Epithelial cell of proximal tubule (primary cell): ENCODE results near the gene MAP1B. TPM values are rescaled to one million over a fixed set of nuclear protein-coding genes. Genes with fewer than 3 reads are reported as not detected.

ENCODE experiments used
- DNase-seq: peaks from one replicate; pipeline ENCODE4 v3.0.0-alpha.2; 2011; ENCODE audit warnings: low read depth
- H3K4me3 ChIP-seq: 2 replicates; pipeline ENCODE4 v1.5.1; 2011; ENCODE audit warnings: low read depth, mild to moderate bottlenecking, low read length
- total RNA-seq: library from RNA; depleted of rRNA; stranded (reverse); fragments of >200 nt; gene quantifications from 2 replicates; pipeline ENCODE4 v1.2.3, GENCODE V29; 2015
- TF ChIP-seq, protein P1 (sequence below): conservative IDR thresholded peaks from 2 replicates; pipeline ENCODE4 v1.5.1; 2012; ENCODE audit warnings: low read depth, mild to moderate bottlenecking, low read length

MAP1B gene
- total RNA-seq, 1 donor from 2014 or later, result 305 TPM

DNA sequence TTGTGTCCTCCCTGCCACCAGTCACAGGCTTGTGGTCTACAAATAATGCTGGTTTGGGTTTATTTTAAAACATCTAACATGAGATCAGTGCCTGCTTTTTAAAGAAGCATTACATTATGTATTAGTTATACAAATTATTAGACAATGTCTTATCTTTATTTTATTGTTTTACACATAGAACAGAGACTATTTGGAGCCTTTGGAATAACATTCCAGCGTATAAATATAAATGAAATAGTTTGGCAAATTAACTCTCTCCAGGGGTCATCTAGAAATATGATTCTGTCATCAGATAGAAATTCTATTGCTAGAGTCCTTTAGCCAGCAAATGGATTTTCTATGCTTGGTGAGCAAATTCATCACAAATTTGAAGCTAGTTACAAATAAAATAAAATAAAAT lies 22.4 kb downstream of the MAP1B start:
- TF ChIP-seq, protein P1, sequence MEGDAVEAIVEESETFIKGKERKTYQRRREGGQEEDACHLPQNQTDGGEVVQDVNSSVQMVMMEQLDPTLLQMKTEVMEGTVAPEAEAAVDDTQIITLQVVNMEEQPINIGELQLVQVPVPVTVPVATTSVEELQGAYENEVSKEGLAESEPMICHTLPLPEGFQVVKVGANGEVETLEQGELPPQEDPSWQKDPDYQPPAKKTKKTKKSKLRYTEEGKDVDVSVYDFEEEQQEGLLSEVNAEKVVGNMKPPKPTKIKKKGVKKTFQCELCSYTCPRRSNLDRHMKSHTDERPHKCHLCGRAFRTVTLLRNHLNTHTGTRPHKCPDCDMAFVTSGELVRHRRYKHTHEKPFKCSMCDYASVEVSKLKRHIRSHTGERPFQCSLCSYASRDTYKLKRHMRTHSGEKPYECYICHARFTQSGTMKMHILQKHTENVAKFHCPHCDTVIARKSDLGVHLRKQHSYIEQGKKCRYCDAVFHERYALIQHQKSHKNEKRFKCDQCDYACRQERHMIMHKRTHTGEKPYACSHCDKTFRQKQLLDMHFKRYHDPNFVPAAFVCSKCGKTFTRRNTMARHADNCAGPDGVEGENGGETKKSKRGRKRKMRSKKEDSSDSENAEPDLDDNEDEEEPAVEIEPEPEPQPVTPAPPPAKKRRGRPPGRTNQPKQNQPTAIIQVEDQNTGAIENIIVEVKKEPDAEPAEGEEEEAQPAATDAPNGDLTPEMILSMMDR, result no peak
- no peak for DNase-seq
- no peak overlapping the region for H3K4me3 ChIP-seq

DNA sequence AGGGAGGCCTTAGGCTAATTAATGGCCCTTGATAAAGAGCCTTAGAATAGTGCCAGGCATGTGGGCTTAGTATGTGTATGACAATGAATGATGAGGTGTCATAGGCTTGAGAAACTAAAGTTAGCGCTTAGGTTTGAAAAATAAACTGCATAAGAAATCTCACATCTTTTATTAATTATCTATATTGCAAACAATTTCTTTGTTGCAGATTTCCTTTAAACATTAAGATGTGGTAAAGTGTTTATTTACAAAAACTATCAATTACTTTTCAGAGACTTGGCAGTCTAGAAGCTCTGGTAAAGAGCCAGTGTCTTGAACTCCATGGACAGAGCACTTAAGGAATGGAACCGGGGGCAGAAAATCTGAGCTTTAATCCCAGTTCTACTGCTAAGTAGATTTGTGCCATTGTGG lies 23.1 kb downstream of the MAP1B start:
- TF ChIP-seq, protein P1, result no peak
- DNase-seq, result no peak
- no peak overlapping the region for H3K4me3 ChIP-seq

DNA sequence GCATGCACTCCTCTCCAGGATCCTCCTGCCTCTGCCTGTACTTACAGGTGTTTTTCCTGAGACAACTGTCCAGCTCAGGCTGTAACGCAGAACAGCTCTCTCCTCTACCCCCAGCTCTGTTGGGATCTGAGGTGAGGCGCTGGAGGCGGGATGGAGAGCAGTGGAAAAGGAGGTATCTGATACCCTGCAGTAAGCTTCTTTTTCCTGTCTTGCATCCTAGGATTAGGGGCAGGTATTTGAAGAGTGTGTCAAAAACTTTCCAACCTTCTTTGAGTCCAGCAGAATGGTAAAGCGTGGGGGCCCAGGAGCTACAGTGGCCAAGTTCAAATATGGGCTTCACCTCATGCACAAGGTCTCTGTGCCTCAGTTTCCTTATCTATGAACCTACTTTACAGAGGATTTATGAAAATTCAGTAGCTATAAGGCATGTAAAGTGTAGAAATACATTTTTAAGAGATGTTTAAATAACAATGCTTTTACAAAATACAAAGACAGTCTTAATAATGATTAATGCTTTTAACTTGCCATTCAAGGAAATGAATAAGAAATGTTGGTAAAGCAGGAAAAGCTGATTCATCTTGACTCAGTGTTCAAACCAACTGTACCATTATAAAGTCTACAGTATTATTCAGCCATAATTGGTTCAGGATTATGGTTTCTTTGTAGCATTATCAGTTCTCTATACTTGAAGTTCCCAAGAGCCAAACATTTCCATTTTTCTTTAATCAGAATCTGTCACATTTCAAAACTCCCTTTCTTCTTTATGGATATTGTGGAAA lies 26.1 kb downstream of the MAP1B start:
- H3K4me3 ChIP-seq, result no peak overlapping the region
- TF ChIP-seq, protein P1, result no peak
- DNase-seq, result peak; percentile 35

DNA sequence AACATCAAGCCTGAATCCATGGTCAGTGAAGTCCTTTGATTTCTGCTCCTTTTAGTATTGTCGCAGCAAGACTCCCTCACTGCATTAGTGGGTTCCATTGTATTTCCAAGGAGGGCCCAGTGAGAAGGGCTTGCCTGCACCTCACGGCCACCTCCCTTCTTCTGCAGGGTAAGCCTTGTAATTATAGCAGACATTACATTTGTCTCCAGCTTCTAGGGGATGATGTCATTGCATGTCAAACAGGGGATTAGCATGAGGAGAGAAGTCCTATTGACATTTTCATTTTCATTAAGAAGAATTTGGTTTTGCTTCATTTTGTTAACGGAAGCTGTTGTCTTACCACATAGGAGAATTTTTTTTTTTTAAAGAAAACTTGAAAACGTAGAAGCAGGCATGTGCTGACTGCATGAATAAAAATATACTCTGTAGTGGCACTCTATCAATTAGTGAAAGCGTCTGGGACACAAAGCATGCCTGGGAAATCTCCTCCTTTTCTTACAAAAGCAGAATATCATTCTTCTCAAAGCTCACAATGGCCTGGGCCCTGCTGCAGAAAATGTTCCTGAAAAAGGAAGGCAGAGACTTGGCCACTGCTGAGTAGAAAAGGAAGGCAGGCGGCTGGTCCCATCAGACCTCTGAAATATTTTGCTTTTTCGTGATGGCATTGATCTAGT lies 27.1 kb downstream of the MAP1B start:
- no peak overlapping the region for H3K4me3 ChIP-seq
- TF ChIP-seq, protein P1, result no peak
- DNase-seq, result no peak

DNA sequence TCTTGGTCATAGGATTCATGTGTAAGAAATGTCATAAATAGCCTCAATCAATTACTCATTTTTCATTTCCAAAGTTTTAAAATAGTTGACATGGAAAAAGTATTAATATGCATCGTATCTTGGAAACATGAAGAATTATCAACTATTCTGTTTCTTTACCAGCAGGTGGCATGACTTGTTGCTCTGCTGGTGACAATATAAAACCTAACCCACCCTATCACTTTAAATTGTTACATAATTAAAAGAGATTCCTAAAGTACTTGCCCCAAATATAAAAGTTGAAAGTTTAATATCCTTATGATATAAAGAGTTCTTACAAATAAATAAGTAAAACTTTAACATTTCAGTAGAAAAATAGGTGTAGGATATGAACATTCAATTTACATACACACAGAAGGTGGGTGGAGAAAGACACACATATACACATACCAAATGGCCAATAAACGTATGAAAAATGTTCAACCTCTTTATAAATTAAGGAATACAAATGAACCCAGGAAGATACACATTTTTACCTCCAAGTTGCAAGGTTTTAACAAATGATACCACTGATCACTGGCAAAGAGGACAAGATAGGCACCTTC lies 30.6 kb downstream of the MAP1B start:
- no peak for DNase-seq
- TF ChIP-seq, protein P1, result peak; percentile 65
- no peak overlapping the region for H3K4me3 ChIP-seq

DNA sequence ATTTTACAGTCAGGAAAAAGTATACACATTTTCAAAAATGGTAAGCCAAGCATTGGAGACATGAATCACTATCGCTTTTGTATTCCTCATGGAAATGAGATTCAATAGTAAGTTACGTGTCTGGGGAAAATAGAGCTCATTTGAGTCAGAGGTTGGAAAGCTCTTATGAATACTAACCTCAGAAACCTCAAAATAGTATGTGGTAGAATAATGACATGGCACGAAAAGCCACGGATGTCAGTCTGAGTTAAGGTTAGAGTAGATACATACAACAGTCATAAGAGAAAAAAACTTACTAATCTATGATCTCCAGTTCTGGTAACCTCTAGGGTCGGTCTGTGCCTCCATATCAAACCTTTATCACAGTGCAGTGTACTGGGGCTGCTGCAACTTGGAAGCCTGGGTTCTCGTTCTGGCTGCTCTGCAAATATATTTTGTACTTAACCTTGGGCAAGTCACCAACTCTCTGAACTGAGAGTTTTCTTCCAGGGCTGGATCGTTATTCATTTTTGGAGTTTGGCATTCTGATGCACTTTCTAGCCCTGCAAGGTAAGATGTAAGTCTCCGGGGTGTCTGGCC lies 31.8 kb downstream of the MAP1B start:
- no peak for DNase-seq
- H3K4me3 ChIP-seq, result no peak overlapping the region

More for the DNA sequence above, 31.8 kb downstream of the MAP1B start:
- TF ChIP-seq, protein P1, result no peak
